Neural cell (in vitro differentiated cells): ENCODE data around the gene NBPF3.

ENCODE experiments used
- CTCF ChIP-seq: fragments of 450-650 bp; IDR thresholded peaks from 2 replicates; pipeline ENCODE4 v1.5.1; 2014; ENCODE audit warnings: antibody characterized with exemption, mild to moderate bottlenecking, moderate library complexity; ENCODE audit not compliant: poor library complexity, severe bottlenecking
- EP300 ChIP-seq: fragments of 450-650 bp; conservative IDR thresholded peaks from 2 replicates; pipeline ENCODE4 v1.6.1; 2014; ENCODE audit warnings: antibody characterized with exemption, mild to moderate bottlenecking, moderate library complexity; ENCODE audit not compliant: poor library complexity, severe bottlenecking
- EZH2 ChIP-seq: fragments of 200-600, 300-800 bp; shearing (Covaris generic), sonication (generic); IDR thresholded peaks from 2 replicates; pipeline ENCODE4 v1.6.1; 2014; ENCODE audit warnings: antibody characterized with exemption, low read length, borderline replicate concordance, mild to moderate bottlenecking; ENCODE audit not compliant: insufficient read depth, poor library complexity, severe bottlenecking
- MXI1 ChIP-seq: fragments of 450-650 bp; conservative IDR thresholded peaks from 2 replicates; pipeline ENCODE4 v1.6.1; 2014; ENCODE audit warnings: antibody characterized with exemption, mild to moderate bottlenecking; ENCODE audit not compliant: poor library complexity, severe bottlenecking
- RAD21 ChIP-seq: fragments of 450-650 bp; conservative IDR thresholded peaks from 2 replicates; pipeline ENCODE4 v1.6.1; 2014; ENCODE audit warnings: antibody characterized with exemption, mild to moderate bottlenecking, moderate library complexity
- SMC3 ChIP-seq: fragments of 450-650 bp; conservative IDR thresholded peaks from 2 replicates; pipeline ENCODE4 v1.6.1; 2014; ENCODE audit warnings: antibody characterized with exemption, mild to moderate bottlenecking, moderate library complexity; ENCODE audit not compliant: poor library complexity
- TAF1 ChIP-seq: IDR thresholded peaks from 2 replicates; pipeline ENCODE4 v1.6.1; 2012; ENCODE audit warnings: low read depth

- TF ChIP-seq CTCF: no peak
- TF ChIP-seq EP300: no peak
- TF ChIP-seq SMC3: no peak
- TF ChIP-seq EZH2: no peak
- TF ChIP-seq TAF1: no peak
- no peak for TF ChIP-seq RAD21
- no peak for TF ChIP-seq MXI1
Observed at GRCh38 chr1:21391497-21391896, 48.4 kb upstream of the NBPF3 start.
